ENCODE data around the gene IFNA17.
"Not testable (repeated sequence)": the region's sequence is repeated elsewhere in the genome, so short reads cannot be mapped to it uniquely, and the experiment has no call there.

DNA sequence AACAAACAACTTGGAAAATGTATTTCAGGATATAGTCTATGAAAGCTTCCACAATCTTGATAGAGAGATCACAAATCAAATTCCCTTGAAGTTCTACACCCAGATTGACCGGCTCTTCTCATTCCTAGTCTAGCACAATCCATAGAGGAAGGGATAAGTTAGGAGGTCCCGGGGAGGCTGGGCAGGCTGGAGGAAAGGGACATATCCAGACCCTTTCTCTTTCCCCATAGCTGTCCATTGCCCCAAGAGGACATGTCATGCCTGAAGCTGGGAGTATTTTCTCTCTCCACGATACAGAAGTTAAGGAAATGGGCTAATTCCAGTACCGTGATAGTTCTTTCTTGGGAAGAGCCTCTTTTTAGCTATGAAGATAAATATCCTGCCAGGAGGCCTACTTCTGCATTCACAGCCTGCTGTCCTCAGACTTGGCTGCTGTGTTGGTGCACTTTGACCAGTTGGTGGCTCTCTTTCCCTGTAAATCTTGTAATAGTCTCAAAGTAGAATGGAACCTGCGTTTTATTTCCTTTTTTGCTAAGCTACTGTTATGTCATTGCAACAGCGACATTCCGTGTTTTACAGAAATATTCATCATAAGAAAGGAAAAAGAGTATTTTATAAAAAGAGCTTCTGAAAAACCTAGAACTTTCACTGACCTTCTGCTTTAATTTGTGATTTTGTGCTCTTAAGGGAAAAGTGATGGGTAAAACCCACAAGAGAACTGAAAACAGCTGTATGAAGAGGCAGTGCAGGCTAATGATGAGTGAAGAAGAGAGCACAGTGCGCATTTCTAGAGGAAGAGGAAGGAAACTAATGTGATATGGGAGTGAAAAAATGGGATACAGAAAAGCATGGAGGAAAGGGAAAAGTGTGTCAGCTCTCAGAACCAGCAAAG is 7.7 kb upstream of the IFNA17 start:
- TF ChIP-seq, protein P1, sequence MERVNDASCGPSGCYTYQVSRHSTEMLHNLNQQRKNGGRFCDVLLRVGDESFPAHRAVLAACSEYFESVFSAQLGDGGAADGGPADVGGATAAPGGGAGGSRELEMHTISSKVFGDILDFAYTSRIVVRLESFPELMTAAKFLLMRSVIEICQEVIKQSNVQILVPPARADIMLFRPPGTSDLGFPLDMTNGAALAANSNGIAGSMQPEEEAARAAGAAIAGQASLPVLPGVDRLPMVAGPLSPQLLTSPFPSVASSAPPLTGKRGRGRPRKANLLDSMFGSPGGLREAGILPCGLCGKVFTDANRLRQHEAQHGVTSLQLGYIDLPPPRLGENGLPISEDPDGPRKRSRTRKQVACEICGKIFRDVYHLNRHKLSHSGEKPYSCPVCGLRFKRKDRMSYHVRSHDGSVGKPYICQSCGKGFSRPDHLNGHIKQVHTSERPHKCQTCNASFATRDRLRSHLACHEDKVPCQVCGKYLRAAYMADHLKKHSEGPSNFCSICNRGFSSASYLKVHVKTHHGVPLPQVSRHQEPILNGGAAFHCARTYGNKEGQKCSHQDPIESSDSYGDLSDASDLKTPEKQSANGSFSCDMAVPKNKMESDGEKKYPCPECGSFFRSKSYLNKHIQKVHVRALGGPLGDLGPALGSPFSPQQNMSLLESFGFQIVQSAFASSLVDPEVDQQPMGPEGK (CRISPR knock-in tag; IDR thresholded peaks at IDR 0.05; ENCODE audit: borderline replicate concordance): not testable (repeated sequence)
- TF ChIP-seq, protein P2, sequence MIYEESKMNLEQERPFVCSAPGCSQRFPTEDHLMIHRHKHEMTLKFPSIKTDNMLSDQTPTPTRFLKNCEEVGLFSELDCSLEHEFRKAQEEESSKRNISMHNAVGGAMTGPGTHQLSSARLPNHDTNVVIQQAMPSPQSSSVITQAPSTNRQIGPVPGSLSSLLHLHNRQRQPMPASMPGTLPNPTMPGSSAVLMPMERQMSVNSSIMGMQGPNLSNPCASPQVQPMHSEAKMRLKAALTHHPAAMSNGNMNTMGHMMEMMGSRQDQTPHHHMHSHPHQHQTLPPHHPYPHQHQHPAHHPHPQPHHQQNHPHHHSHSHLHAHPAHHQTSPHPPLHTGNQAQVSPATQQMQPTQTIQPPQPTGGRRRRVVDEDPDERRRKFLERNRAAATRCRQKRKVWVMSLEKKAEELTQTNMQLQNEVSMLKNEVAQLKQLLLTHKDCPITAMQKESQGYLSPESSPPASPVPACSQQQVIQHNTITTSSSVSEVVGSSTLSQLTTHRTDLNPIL (CRISPR knock-in tag; IDR thresholded peaks at IDR 0.05; ENCODE audit: low read depth): not testable (repeated sequence)
- TF ChIP-seq CSDC2 (CRISPR knock-in tag; IDR thresholded peaks at IDR 0.05); ZFP30 (CRISPR knock-in tag; IDR thresholded peaks at IDR 0.05); TCF4 (CRISPR knock-in tag; IDR thresholded peaks at IDR 0.05; ENCODE audit: borderline replicate concordance); ARNTL (CRISPR knock-in tag; IDR thresholded peaks at IDR 0.05; ENCODE audit: borderline replicate concordance, low read depth); RARB (CRISPR knock-in tag; IDR thresholded peaks at IDR 0.05): not testable (repeated sequence)
- TF ChIP-seq, protein P3, sequence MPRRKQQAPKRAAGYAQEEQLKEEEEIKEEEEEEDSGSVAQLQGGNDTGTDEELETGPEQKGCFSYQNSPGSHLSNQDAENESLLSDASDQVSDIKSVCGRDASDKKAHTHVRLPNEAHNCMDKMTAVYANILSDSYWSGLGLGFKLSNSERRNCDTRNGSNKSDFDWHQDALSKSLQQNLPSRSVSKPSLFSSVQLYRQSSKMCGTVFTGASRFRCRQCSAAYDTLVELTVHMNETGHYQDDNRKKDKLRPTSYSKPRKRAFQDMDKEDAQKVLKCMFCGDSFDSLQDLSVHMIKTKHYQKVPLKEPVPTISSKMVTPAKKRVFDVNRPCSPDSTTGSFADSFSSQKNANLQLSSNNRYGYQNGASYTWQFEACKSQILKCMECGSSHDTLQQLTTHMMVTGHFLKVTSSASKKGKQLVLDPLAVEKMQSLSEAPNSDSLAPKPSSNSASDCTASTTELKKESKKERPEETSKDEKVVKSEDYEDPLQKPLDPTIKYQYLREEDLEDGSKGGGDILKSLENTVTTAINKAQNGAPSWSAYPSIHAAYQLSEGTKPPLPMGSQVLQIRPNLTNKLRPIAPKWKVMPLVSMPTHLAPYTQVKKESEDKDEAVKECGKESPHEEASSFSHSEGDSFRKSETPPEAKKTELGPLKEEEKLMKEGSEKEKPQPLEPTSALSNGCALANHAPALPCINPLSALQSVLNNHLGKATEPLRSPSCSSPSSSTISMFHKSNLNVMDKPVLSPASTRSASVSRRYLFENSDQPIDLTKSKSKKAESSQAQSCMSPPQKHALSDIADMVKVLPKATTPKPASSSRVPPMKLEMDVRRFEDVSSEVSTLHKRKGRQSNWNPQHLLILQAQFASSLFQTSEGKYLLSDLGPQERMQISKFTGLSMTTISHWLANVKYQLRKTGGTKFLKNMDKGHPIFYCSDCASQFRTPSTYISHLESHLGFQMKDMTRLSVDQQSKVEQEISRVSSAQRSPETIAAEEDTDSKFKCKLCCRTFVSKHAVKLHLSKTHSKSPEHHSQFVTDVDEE (CRISPR knock-in tag; IDR thresholded peaks at IDR 0.05): not testable (repeated sequence)

Data from SK-N-SH treated with all-trans-retinoic acid at 6 μM for 48 hours (cell line).